H1 (cell line): ENCODE measurements around the gene PTGIR. TPM values are rescaled to one million over a fixed set of nuclear protein-coding genes. Genes with fewer than 3 reads are reported as not detected.

Experiments used
- CTCF ChIA-PET: fragments of 300-600 bp; sonication (Branson Sonifier 250); formaldehyde crosslinking; loops from one replicate; lab custom pipeline; 2021; ENCODE audit not compliant: partially characterized antibody; lab: Charles Lee
- POLR2A ChIA-PET: fragments of 300-600 bp; sonication (Branson Sonifier 250); formaldehyde crosslinking; loops from one replicate; lab custom pipeline; 2021; ENCODE audit warnings: inconsistent platforms; ENCODE audit not compliant: partially characterized antibody; lab: Charles Lee
- DNase-seq, 2 experiments: peaks; one replicate each; pipeline versions ENCODE4 v3.0.0 to v3.0.0-alpha.2; 2010 to 2022; ENCODE audit warnings: low spot score in 2 of 2, low read depth in 1 of 2, mixed read lengths in 1 of 2
- FAIRE-seq: peaks from 2 replicates; lab custom pipeline; 2011; peaks lifted over from hg19 to GRCh38; lab: Jason Lieb, UNC
- H2AFZ ChIP-seq: 2 replicates; pipeline ENCODE4 v1.8.1; 2012; ENCODE audit warnings: low read length, inconsistent platforms
- H2AK5ac ChIP-seq: 2 replicates; pipeline ENCODE4 v1.6.1; 2013; ENCODE audit warnings: low read depth, low read length
- H2BK120ac ChIP-seq: replicated peaks from 2 replicates; pipeline ENCODE3; 2013; ENCODE audit warnings: low read depth, low read length, inconsistent platforms
- H2BK12ac ChIP-seq: 2 replicates; pipeline ENCODE4 v1.6.1; 2013; ENCODE audit warnings: low read depth, low read length
- H2BK15ac ChIP-seq: 2 replicates; pipeline ENCODE4 v1.6.1; 2013; ENCODE audit warnings: low read length
- H2BK20ac ChIP-seq: 2 replicates; pipeline ENCODE4 v1.6.1; 2013; ENCODE audit warnings: low read length
- H2BK5ac ChIP-seq: 2 replicates; pipeline ENCODE4 v1.6.1; 2013; ENCODE audit warnings: low read depth, low read length
- H3K14ac ChIP-seq: 2 replicates; pipeline ENCODE4 v1.6.1; 2013; ENCODE audit warnings: inconsistent platforms; ENCODE audit not compliant: insufficient read length
- H3K18ac ChIP-seq: 2 replicates; pipeline ENCODE4 v1.6.1; 2013; ENCODE audit warnings: low read length; ENCODE audit errors: extremely low read depth
- H3K23ac ChIP-seq: 2 replicates; pipeline ENCODE4 v1.6.1; 2013; ENCODE audit warnings: inconsistent platforms; ENCODE audit not compliant: insufficient read length
- H3K23me2 ChIP-seq: 2 replicates; pipeline ENCODE4 v1.6.1; 2013; ENCODE audit warnings: low read depth, low read length
- H3K27ac ChIP-seq: 2 replicates; pipeline ENCODE4 v1.6.1; 2011; ENCODE audit warnings: low read depth, low read length, inconsistent platforms
- H3K27me3 ChIP-seq, 4 experiments: replicated peaks in 1 of 4; 1 replicate in 1 of 4; 2 replicates in 3 of 4; pipeline versions ENCODE4 v1.6.1 to v1.8.1; 2011 to 2013; ENCODE audit warnings: low read length in 3 of 4, mild to moderate bottlenecking in 3 of 4, inconsistent platforms in 2 of 4, mixed read lengths in 2 of 4, moderate library complexity in 1 of 4; ENCODE audit not compliant: control insufficient read depth in 3 of 4, insufficient read depth in 3 of 4; ENCODE audit errors: extremely low read depth in 1 of 4
- H3K36me3 ChIP-seq, 4 experiments: 2 replicates each; pipeline versions ENCODE4 v1.6.1 to v1.8.1; 2011 to 2013; ENCODE audit warnings: mild to moderate bottlenecking in 4 of 4, low read length in 3 of 4, moderate library complexity in 2 of 4, control low read depth in 1 of 4, inconsistent platforms in 1 of 4; ENCODE audit not compliant: insufficient read depth in 4 of 4, control insufficient read depth in 2 of 4
- H3K4ac ChIP-seq: replicated peaks from 2 replicates; pipeline ENCODE3; 2013; ENCODE audit warnings: low read length, low read depth, mixed read lengths, inconsistent platforms; ENCODE audit not compliant: insufficient read length
- H3K4me1 ChIP-seq, 4 experiments: replicated peaks in 1 of 4; 1 replicate in 1 of 4; 2 replicates in 3 of 4; pipeline versions ENCODE4 v1.6.1 to v1.8.1; 2011 to 2013; ENCODE audit warnings: low read length in 3 of 4, inconsistent platforms in 2 of 4, mixed read lengths in 1 of 4; ENCODE audit not compliant: insufficient read depth in 4 of 4, control insufficient read depth in 3 of 4
- H3K4me2 ChIP-seq, 2 experiments: 2 replicates each; pipeline versions ENCODE4 v1.6.1 to v1.8.1; 2011 to 2013; ENCODE audit warnings: low read depth in 2 of 2, low read length in 2 of 2, control low read depth in 1 of 2, inconsistent platforms in 1 of 2, mild to moderate bottlenecking in 1 of 2; ENCODE audit not compliant: insufficient read depth in 1 of 2
- H3K4me3 ChIP-seq, 4 experiments: fragments of 200-600, 300-600 bp in 1 of 4; sonication (generic), shearing (Covaris generic), sonication (Bioruptor Twin) in 1 of 4; 2 replicates each; pipeline versions ENCODE4 v1.5.1 to v1.8.1; 2011 to 2016; ENCODE audit warnings: low read length in 4 of 4, low read depth in 3 of 4, control low read depth in 2 of 4, inconsistent platforms in 2 of 4, mild to moderate bottlenecking in 2 of 4, mixed read lengths in 1 of 4, moderate library complexity in 1 of 4; ENCODE audit not compliant: insufficient read depth in 2 of 4; ENCODE audit errors: extremely low read depth in 1 of 4
- H3K56ac ChIP-seq: replicated peaks from 2 replicates; pipeline ENCODE3; 2013; ENCODE audit warnings: low read depth, mild to moderate bottlenecking, mixed read lengths, low read length, inconsistent platforms; ENCODE audit not compliant: insufficient read length
- H3K79me1 ChIP-seq: 2 replicates; pipeline ENCODE4 v1.6.1; 2013; ENCODE audit warnings: low read depth, low read length, control low read depth
- H3K79me2 ChIP-seq, 2 experiments: 2 replicates each; pipeline versions ENCODE4 v1.6.1 to v1.8.1; 2012 to 2013; ENCODE audit warnings: low read length in 2 of 2, mild to moderate bottlenecking in 2 of 2, inconsistent platforms in 1 of 2; ENCODE audit not compliant: insufficient read depth in 2 of 2, control insufficient read depth in 1 of 2
- H3K9ac ChIP-seq, 4 experiments: replicated peaks in 1 of 4; 1 replicate in 1 of 4; 2 replicates in 3 of 4; pipeline versions ENCODE4 v1.6.1 to v1.8.1; 2011 to 2013; ENCODE audit warnings: low read depth in 3 of 4, low read length in 3 of 4, control low read depth in 2 of 4, mild to moderate bottlenecking in 2 of 4, moderate library complexity in 2 of 4, inconsistent platforms in 1 of 4; ENCODE audit errors: extremely low read depth in 1 of 4
- H3K9me3 ChIP-seq, 2 experiments: 2 replicates each; pipeline versions ENCODE4 v1.6.1 to v1.8.1; 2012 to 2013; ENCODE audit warnings: mild to moderate bottlenecking in 2 of 2, moderate library complexity in 2 of 2, control low read depth in 1 of 2, inconsistent platforms in 1 of 2, low read depth in 1 of 2, low read length in 1 of 2, mixed read lengths in 1 of 2; ENCODE audit not compliant: insufficient read depth in 2 of 2
- H4K20me1 ChIP-seq, 2 experiments: replicated peaks in 1 of 2; 2 replicates each; pipeline versions ENCODE3 to v1.8.1; 2011 to 2013; ENCODE audit warnings: inconsistent platforms in 2 of 2, low read length in 2 of 2, mild to moderate bottlenecking in 1 of 2; ENCODE audit not compliant: insufficient read depth in 2 of 2, control insufficient read depth in 1 of 2
- H4K5ac ChIP-seq: 2 replicates; pipeline ENCODE4 v1.6.1; 2013; ENCODE audit warnings: low read length, low read depth, mixed read lengths, inconsistent platforms; ENCODE audit not compliant: insufficient read length
- H4K8ac ChIP-seq: 2 replicates; pipeline ENCODE4 v1.8.0; 2013; ENCODE audit warnings: mild to moderate bottlenecking, moderate library complexity, low read length, inconsistent platforms; ENCODE audit not compliant: insufficient read depth; ENCODE audit errors: extremely low read depth
- H4K91ac ChIP-seq: replicated peaks from 2 replicates; pipeline ENCODE3; 2013; ENCODE audit warnings: low read length, mixed read lengths, inconsistent platforms; ENCODE audit not compliant: insufficient read length
- CTBP2 ChIP-seq: IDR thresholded peaks from 2 replicates; pipeline ENCODE4 v1.7.0; 2011; ENCODE audit warnings: borderline replicate concordance, mild to moderate bottlenecking, moderate library complexity, mixed read lengths, low read length; ENCODE audit not compliant: insufficient read depth, insufficient read length
- CTCF ChIP-seq, 3 experiments: IDR thresholded peaks; 1 replicate in 2 of 3; 2 replicates in 1 of 3; pipeline versions ENCODE4 v1.5.1 to v1.6.1; 2011; ENCODE audit warnings: low read length in 3 of 3, mild to moderate bottlenecking in 3 of 3, inconsistent platforms in 2 of 3, low read depth in 1 of 3, moderate library complexity in 1 of 3; ENCODE audit not compliant: insufficient read depth in 1 of 3; ENCODE audit errors: control extremely low read depth in 1 of 3
- EP300 ChIP-seq, 2 experiments: IDR thresholded peaks; 1 replicate in 1 of 2; 2 replicates in 1 of 2; pipeline ENCODE4 v1.6.1; 2011 to 2012; ENCODE audit warnings: low read depth in 2 of 2, low read length in 2 of 2, mild to moderate bottlenecking in 2 of 2, borderline replicate concordance in 1 of 2, inconsistent platforms in 1 of 2, moderate library complexity in 1 of 2
- RAD21 ChIP-seq, 2 experiments: IDR thresholded peaks in 1 of 2; conservative IDR thresholded peaks in 1 of 2; 2 replicates each; pipeline ENCODE4 v1.6.1; 2011; ENCODE audit warnings: low read depth in 2 of 2, low read length in 2 of 2, improper control_type of control experiment in 1 of 2, inconsistent platforms in 1 of 2, mild to moderate bottlenecking in 1 of 2, moderate library complexity in 1 of 2
- WGBS, 2 experiments: shearing (Covaris generic) in 1 of 2; methylation state at CpG; one replicate each; pipeline versions ENCODE4 v1.1.6 to v1.1.7; 2013 to 2015; ENCODE audit warnings: low lambda C conversion rate in 2 of 2, mixed read lengths in 2 of 2, inconsistent platforms in 1 of 2, low coverage in 1 of 2, missing lambda C conversion rate in 1 of 2; ENCODE audit not compliant: insufficient replicate concordance in 2 of 2, insufficient coverage in 1 of 2, insufficient read length in 1 of 2; ENCODE audit errors: extremely low coverage in 1 of 2, missing lambda C conversion rate in 1 of 2; 5-methylcytosine and 5-hydroxymethylcytosine counted together
- polyA plus RNA-seq, 7 experiments: library from polyadenylated mRNA; depleted of rRNA in 3 of 7; stranded (reverse) in 5 of 7; unstranded in 2 of 7; fragments of >200 nt in 5 of 7; fragments of 200-250 nt in 2 of 7; gene quantifications; 1 replicate in 5 of 7; 2 replicates in 1 of 7; 4 replicates in 1 of 7; pipeline versions ENCODE4 v1.2.1 to v1.2.3, GENCODE V29; 2011 to 2013; ENCODE audit warnings: missing spikeins in 2 of 7, mixed read lengths in 2 of 7
- total RNA-seq: library from RNA; stranded (reverse); fragmentation: NEBNext Ultra II Directional; extraction: Animal tissue kit (Norgen Biotek cat#: 25700); gene quantifications from 2 replicates; pipeline ENCODE4 v1.2.1, GENCODE V29; 2021

Gene PTGIR
- total and polyA plus RNA-seq, 2 of the 8 experiments (the other 6 are each of a cell fraction or from before 2014, with no cell fraction given) = 0.15 TPM; not detected in 1

GRCh38 chr19:46614114-46614722, 10.7 kb downstream of the PTGIR start:
- H2BK12ac ChIP-seq = no peak overlapping the region
- H3K9ac ChIP-seq = no peak overlapping the region
- H4K5ac ChIP-seq = no peak overlapping the region
- H3K4me2 ChIP-seq = no peak overlapping the region; a peak in 1 of 4 replicates
- no peak overlapping the region for H3K18ac ChIP-seq
- H2BK120ac ChIP-seq = no peak overlapping the region
- H3K79me2 ChIP-seq = no peaks in the 10 kb centered on the region
- WGBS, 2 experiments = 42% methylated on average over 12 of the region's 12 CpGs; no CpG with 5 or more reads in 1 of the 2 experiments
- H3K23me2 ChIP-seq = no peaks in the 10 kb centered on the region
- H2AFZ ChIP-seq = no peak overlapping the region
- H3K14ac ChIP-seq = no peak overlapping the region
- H2BK20ac ChIP-seq = no peak overlapping the region
- CTCF ChIA-PET = interaction anchor here (0.5 to 15.6 kb wide), 25 partner anchors 9 to 1706 kb away, joined by 3 to 341 read pairs (median 5); partner anchors contain the start of genes CALM3, DACT3 and PTGIR
- H3K36me3 ChIP-seq = peaks cover 2 to 8% (median 6%) of the 10 kb centered on the region in 4 experiments; a peak in 5 of 8 replicates
- FAIRE-seq = no peak
- TF ChIP-seq CTCF (IDR thresholded peaks at IDR 0.05; ENCODE audit: control extremely low read depth in 1 of 3, insufficient read depth in 1 of 3, low read depth in 1 of 3, low read length in 3 of 3) (peak; percentile 85 to 91 (median 91)), CTBP2 (no peak), RAD21 (IDR thresholded peaks at IDR 0.05 in 1 of 2, conservative IDR thresholded peaks at IDR 0.05 in 1 of 2; ENCODE audit: low read depth in 2 of 2, low read length in 2 of 2) (peak; percentile 75 to 88), EP300 (IDR thresholded peaks at IDR 0.05; ENCODE audit: borderline replicate concordance in 1 of 2, low read depth in 2 of 2, low read length in 2 of 2) (no peak)
- no peaks in the 10 kb centered on the region for H3K79me1 ChIP-seq
- no peak overlapping the region for H3K23ac ChIP-seq
- H3K4me1 ChIP-seq = no peaks in the 10 kb centered on the region
- no peak overlapping the region for H4K8ac ChIP-seq
- no peaks in the 10 kb centered on the region for H3K27me3 ChIP-seq
- no peak overlapping the region for H3K56ac ChIP-seq
- peaks cover 0 to 2% of the 10 kb centered on the region in 2 experiments for H4K20me1 ChIP-seq
- no peak overlapping the region for H2BK15ac ChIP-seq
- H3K9me3 ChIP-seq = no peaks in the 10 kb centered on the region
- no peak overlapping the region for H2AK5ac ChIP-seq
- POLR2A ChIA-PET = interaction anchor here (1.0 to 1.1 kb wide), 2 partner anchors 14 to 47 kb away, joined by 3 to 7 read pairs; partner anchors contain the start of gene DACT3
- no peak overlapping the region for H3K27ac ChIP-seq
- H3K4me3 ChIP-seq = no peak overlapping the region
- no peak overlapping the region for H2BK5ac ChIP-seq
- DNase-seq = peak; percentile 58 to 97
- H3K4ac ChIP-seq = no peak overlapping the region
- no peak overlapping the region for H4K91ac ChIP-seq
